Calu3 (cell line): ENCODE results near the gene FNDC3B. TPM values are rescaled to one million over a fixed set of nuclear protein-coding genes. Genes with fewer than 3 reads are reported as not detected.

Experiments used
- BruUV-seq: library from RNA; stranded (reverse); fragments of 400-500 nt; replicated peaks from 2 replicates; lab custom pipeline; 2021; lab: Mats Ljungman, UMichigan
- CTCF ChIA-PET: fragments of 300-600 bp; sonication (Branson Sonifier 250); formaldehyde crosslinking; loops from one replicate; lab custom pipeline; 2022; ENCODE audit warnings: antibody characterized with exemption; lab: Charles Lee
- DNase-seq: peaks from one replicate; pipeline ENCODE4 v3.0.0; 2022
- H3K27ac Mint-ChIP-seq: one replicate; pipeline ENCODE4 v1.8.0; 2022; ENCODE audit warnings: mixed read lengths; ENCODE audit not compliant: unreplicated experiment
- H3K27me3 Mint-ChIP-seq: one replicate; pipeline ENCODE4 v1.8.0; 2022; ENCODE audit warnings: mixed read lengths; ENCODE audit not compliant: unreplicated experiment
- H3K36me3 Mint-ChIP-seq: one replicate; pipeline ENCODE4 v1.8.0; 2022; ENCODE audit warnings: mild to moderate bottlenecking, moderate library complexity, mixed read lengths; ENCODE audit not compliant: insufficient read depth, unreplicated experiment
- H3K4me1 Mint-ChIP-seq: one replicate; pipeline ENCODE4 v1.8.0; 2022; ENCODE audit warnings: mild to moderate bottlenecking, low read depth, mixed read lengths; ENCODE audit not compliant: unreplicated experiment
- H3K4me3 Mint-ChIP-seq: one replicate; pipeline ENCODE4 v1.8.0; 2022; ENCODE audit warnings: mild to moderate bottlenecking, low read depth, moderate library complexity, mixed read lengths; ENCODE audit not compliant: unreplicated experiment
- H3K9me3 Mint-ChIP-seq: one replicate; pipeline ENCODE4 v1.8.0; 2022; ENCODE audit warnings: low read depth, mixed read lengths; ENCODE audit not compliant: unreplicated experiment
- CTCF ChIP-seq: fragments of 200-600 bp; IDR thresholded peaks from one replicate; pipeline ENCODE4 v1.8.0; 2022; ENCODE audit warnings: antibody characterized with exemption; ENCODE audit not compliant: unreplicated experiment
- intact Hi-C: fragments of 100-400 bp; cut with micrococcal nuclease; formaldehyde crosslinking; loops from one replicate; pipeline ENCODE4 v1.10.0; 2022; ENCODE audit not compliant: unreplicated experiment
- total RNA-seq: library from RNA; stranded (reverse); gene quantifications from 2 replicates; pipeline ENCODE4 v1.2.3, GENCODE V29; 2022

FNDC3B gene
- total RNA-seq, 1 experiment from 2014 or later, result 453 TPM

GRCh38 chr3:172244011-172244410, 204.6 kb downstream of the FNDC3B start:
- CTCF ChIA-PET, result no interaction called here
- TF ChIP-seq CTCF, result no peak
- Mint-ChIP-seq H3K4me3 (no peak overlapping the region), H3K36me3 (peaks cover 97% of the 10 kb centered on the region), H3K27me3 (no peaks in the 10 kb centered on the region), H3K9me3 (peaks cover 15% of the 10 kb centered on the region), H3K27ac (peak overlapping the region; percentile 29), H3K4me1 (peaks cover 47% of the 10 kb centered on the region)
- intact Hi-C loops, result no loop called here
- BruUV-seq, result no TSS peak
- DNase-seq, result no peak

- peaks cover 98% of the 10 kb centered on the region for H3K36me3 Mint-ChIP-seq
Observed at GRCh38 chr3:172245241-172245640, 205.9 kb downstream of the FNDC3B start.

GRCh38 chr3:172246107-172246844, 206.9 kb downstream of the FNDC3B start:
- intact Hi-C loops, result no loop called here
- no peaks in the 10 kb centered on the region for H3K27me3 Mint-ChIP-seq
- H3K9me3 Mint-ChIP-seq, result peaks cover 12% of the 10 kb centered on the region
- H3K4me3 Mint-ChIP-seq, result no peak overlapping the region
- CTCF ChIA-PET, result interaction anchor here (1.1 kb wide), 1 partner anchor 23 kb away, joined by 3 read pairs; no protein-coding TSS in a partner anchor
- peaks cover 98% of the 10 kb centered on the region for H3K36me3 Mint-ChIP-seq
- TF ChIP-seq CTCF, result no peak
- no peak for DNase-seq
- peaks cover 49% of the 10 kb centered on the region for H3K4me1 Mint-ChIP-seq
- BruUV-seq, result no TSS peak
- H3K27ac Mint-ChIP-seq, result no peak overlapping the region

More at GRCh38 chr3:172245241-172245640, 205.9 kb downstream of the FNDC3B start:
- Mint-ChIP-seq H3K4me3 (no peak overlapping the region), H3K27me3 (no peaks in the 10 kb centered on the region), H3K27ac (peak overlapping the region; percentile 48), H3K4me1 (peaks cover 45% of the 10 kb centered on the region), H3K9me3 (peaks cover 15% of the 10 kb centered on the region)
- BruUV-seq, result no TSS peak
- CTCF ChIA-PET, result no interaction called here
- no peak for DNase-seq
- intact Hi-C loops, result no loop called here
- no peak for TF ChIP-seq CTCF

GRCh38 chr3:172247525-172248274, 208.3 kb downstream of the FNDC3B start:
- peaks cover 98% of the 10 kb centered on the region for H3K36me3 Mint-ChIP-seq
- H3K4me3 Mint-ChIP-seq, result no peak overlapping the region
- H3K27ac Mint-ChIP-seq, result peak overlapping the region; percentile 24
- H3K9me3 Mint-ChIP-seq, result peaks cover 6% of the 10 kb centered on the region
- no peak for DNase-seq
- H3K27me3 Mint-ChIP-seq, result no peaks in the 10 kb centered on the region
- peaks cover 61% of the 10 kb centered on the region for H3K4me1 Mint-ChIP-seq
- intact Hi-C loops, result no loop called here
- no peak for TF ChIP-seq CTCF
- CTCF ChIA-PET, result no interaction called here
- BruUV-seq, result no TSS peak
